ENCODE measurements around the gene KRTAP2-2.

The KRTAP2-2 gene

DNA sequence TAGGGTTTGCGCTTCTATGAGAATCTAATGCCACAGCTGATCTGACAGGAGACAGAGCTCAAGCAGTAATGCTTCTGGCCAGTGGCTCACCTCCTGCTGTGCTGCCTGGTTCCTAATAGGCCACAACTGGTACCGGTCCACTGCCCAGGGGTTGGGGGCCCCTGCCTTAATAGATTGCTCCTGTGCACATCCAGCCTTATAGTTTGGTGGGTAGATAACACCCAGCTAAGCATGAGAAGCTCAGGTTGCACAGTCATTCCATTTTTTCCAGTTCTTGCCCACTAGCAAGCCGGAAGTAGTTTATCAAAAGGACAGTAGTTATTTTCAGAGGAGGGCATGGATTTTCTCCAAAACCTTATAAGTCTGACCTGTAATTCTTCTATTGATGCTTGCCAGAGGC lies 35.6 kb downstream of the KRTAP2-2 start:
- DNase-seq = no peak

DNA sequence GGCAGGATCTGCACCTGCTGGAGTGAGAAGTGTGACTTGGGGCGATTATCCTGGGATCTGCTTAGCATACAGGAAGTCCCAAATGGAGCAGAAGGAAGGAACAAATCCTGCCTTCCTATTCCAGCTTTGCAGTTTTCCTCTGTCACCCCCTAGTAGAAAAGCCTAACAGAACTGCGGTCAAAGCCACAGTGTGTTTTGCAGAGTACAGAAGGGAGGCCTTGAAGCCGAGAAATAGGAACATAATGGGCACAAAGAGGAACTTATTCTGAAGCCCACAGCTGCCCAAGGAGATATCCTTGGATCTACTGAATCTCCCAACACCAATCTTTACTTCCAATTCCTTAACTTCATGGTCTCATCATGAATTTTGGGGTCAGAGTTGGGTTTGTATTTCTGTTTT lies 36.5 kb downstream of the KRTAP2-2 start:
- DNase-seq = no peak

DNA sequence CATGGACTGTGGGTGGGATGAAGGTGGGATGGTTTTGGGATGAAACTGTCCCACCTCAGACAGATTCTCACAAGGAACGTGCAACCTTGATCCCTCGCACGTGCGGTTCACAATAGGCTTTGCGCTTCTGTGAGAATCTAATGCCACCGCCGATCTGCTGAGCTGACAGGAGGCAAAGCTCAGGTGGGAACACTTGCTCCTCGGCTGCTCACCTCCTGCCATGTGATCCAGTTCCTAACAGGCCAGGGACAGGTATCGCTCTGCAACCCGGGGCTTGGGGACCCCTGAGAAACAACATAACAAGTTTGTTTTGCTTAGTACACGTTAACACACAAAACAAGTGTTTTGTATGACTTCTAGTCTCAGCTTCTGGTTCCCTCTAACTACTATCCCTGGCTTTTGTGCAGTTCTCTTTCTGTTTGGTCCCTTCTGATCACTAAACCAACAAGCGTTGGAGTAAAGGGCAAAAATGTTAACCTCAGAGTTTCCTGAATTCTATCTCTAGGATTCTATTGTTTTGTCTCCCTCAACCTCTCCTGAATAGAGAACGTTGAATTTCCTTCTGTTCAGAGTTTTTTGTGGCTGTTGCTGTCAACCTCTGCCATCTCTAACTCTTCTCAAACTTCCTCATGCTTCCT lies 38.3 kb downstream of the KRTAP2-2 start:
- no peak for DNase-seq

DNA sequence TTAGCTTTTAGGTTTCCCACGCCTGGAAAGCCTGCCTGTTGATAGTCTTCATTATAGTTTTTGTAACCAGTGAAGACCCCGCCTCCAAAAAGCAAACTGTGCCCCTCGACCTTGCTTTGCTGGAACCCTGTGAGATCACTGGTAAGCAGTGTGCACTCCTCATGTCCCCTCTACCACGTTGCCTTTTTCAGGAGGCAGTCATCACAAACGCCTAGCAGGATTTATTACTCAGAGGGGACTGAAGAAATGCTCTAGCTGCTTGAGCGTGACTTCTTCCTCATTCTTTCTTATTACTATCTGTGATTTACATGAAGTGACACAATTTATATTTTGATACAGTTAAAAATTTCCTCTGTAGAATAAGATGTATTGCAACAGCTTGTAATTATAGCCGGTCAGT lies 39.6 kb downstream of the KRTAP2-2 start:
- DNase-seq = no peak

DNA sequence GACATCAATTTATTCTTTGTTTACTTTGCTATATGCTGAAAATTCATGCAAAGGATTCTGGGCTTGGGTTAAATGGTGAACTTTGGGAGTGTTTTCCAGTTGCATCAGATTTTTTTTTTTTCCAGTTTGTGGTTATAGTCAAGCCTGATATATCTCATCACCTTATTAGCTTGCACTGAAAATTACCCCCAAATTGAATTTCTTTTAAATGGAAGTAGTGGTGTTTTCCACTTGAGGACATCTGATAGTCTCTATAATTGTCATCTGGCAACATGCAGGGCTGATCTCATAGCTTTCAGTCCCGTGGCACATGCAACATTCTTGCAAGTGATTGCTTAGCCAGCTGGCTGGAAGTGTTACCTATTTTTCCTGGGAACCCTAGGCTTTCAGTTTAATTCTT lies 41.4 kb downstream of the KRTAP2-2 start:
- no peak for DNase-seq

DNA sequence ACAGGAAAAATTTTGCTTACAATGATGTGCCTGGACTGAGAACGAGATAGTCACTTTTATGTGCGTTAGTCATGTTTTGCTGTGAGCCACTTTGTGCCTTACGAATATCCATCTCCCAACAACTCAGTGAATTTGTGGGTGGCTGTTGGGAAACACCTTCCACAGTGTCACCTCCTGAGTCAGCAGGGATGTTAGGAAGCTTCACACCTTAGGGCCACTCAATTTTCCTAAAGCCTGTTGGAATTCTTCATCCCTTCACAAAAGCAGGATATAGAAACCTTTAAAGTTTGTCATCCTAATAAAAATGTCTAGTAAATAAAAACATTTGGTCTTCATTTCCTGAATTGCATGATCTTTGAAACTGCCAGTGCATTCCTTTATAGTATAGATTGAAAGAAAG lies 41.8 kb downstream of the KRTAP2-2 start:
- DNase-seq = no peak

DNA sequence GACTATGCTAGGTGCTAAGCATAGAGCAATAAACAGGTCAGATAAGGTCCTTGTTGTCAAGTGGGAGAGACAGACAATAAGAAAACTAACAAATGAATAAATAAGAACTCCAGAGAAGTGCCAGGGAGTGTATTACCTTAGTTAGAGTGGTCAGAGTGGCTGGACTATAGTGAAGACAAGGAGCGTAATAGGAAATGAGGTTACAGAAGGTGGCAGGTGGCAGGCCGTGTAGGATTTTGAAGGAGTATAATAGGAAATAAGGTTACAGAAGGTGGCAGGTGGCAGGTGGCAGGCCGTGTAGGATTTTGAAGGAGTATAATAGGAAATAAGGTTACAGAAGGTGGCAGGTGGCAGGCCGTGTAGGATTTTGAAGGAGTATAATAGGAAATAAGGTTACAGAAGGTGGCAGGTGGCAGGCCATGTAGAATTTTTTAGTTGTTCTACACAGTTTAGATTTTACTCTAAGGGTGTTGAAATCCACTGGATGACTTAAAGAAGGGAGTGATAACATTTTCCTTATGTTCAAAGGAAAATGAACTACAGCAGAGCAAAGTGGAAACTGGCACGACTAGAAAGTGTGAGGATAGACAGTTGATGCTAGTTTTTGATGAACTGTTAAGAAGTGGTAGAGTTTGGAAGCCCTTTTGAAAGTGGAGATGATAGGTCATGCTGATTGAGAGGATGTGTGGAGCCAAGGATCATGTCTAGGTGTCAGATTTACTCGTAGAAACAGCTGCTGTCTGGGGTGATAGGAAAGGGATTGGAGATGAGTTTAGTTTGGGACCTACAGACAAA lies 42.5 kb downstream of the KRTAP2-2 start:
- DNase-seq = no peak

DNA sequence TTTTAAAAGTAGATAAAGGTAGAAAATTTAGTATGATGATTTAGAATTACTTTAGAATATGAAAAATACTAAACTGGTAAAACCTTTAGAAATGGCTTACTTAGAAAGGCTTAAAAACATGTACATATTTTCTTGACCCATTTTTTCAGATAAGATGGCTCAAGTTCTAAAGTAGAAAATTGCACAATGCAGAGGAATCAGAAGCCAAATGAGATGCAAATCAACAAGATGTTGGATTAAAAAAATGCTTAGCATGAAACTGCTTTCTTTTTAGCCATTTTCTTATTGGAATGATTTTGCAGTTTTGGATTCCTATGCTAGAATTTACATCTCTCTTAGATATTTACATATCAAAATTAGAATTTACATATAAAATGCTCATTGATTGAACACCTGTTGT lies 44.6 kb downstream of the KRTAP2-2 start:
- no peak for DNase-seq

DNA sequence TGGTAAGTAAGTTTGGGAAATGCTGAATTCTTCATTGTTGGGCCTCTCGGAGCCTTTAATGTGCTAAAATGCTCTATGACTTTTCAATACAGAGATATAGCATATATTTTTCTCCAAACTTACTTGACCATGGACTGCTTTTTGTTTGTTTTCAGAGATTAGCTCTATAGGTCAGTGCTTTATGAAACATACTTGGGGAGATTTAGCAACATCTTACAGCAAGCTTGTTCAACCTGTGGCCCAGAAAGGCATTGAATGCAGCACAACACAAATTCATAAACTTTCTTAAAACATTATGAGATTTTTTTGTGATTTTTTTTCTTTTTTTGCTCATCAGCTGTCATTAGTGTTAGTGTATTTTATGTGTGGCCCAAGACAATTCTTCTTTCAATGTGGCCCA lies 45.1 kb downstream of the KRTAP2-2 start:
- no peak for DNase-seq

DNA sequence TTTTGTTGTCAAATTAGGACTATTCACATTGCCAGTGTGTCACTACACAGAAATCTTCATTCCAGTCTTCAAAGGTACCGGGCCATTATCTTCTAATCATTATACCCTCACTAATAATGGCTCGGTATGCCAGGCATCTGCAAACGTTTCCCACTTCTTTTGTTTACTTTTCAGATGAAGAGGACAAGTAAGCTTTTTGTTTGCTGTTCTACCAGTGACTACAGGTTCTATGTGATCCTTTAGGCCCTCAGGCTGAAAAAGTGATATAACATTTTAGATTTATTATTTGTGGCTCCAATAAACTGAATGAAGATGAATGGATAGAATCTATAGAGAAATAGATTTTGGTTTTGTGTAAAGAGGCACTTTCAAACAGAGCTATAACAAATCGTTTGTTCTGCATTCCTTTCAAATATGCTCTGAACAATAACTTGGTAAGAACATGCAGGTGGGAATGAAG lies 45.7 kb downstream of the KRTAP2-2 start:
- DNase-seq = no peak

DNA sequence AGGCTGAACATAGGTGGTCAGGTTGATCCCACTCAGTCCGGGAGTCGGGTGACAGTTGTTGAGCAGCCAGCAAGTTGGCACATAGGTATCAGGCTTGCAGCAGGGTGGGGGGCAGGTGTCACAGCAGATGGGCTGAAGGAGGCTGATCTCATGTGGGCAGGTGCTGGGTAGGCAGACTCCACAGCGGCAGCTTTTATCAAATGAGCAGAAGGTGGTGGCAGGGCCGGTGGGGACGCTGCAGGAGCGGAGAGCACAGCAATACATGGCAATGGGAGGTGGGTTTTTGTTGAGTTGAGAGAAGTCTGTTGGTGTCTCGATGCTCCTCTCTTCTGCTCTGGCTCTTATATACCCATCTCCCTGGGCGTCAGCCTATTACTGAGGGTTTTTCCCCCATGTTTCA lies 46.2 kb downstream of the KRTAP2-2 start, which contains the start of gene KRTAP3-1:
TSS of gene KRTAP3-1 (minus strand) at position 318 of the 400 bp plus-strand sequence. CDS start at position 264, 54 bp downstream.
- DNase-seq = no peak
